Measurements from ENCODE around the gene PIGO. TPM values are rescaled to one million over a fixed set of nuclear protein-coding genes. Genes with fewer than 3 reads are reported as not detected.

The PIGO gene
- total and polyA plus RNA-seq, 9 of the 15 experiments (the other 6 are each of a cell fraction or from before 2014, with no cell fraction given): 5.4 to 13.7 (median 9.7) TPM

- TF ChIP-seq RAD21 (CRISPR knock-in tag; conservative IDR thresholded peaks at IDR 0.05 in 1 of 2, IDR thresholded peaks at IDR 0.05 in 1 of 2) (peak; percentile 57 to 61), EWSR1 (IDR thresholded peaks at IDR 0.05; ENCODE audit: borderline replicate concordance, low read depth, partially characterized antibody) (no peak), ZNF778 (CRISPR knock-in tag; IDR thresholded peaks at IDR 0.05) (no peak), LCOR (CRISPR knock-in tag; IDR thresholded peaks at IDR 0.05) (no peak), PTBP1 (IDR thresholded peaks at IDR 0.05; ENCODE audit: low read depth, low read length) (no peak), HDGF (IDR thresholded peaks at IDR 0.05) (no peak), HMGXB4 (CRISPR knock-in tag; IDR thresholded peaks at IDR 0.05) (peak; percentile 77; the same call in 1 of the 2 replicates), MXD1 (CRISPR knock-in tag; IDR thresholded peaks at IDR 0.05; ENCODE audit: borderline replicate concordance, poor library complexity, severe bottlenecking) (no peak), MITF (IDR thresholded peaks at IDR 0.05) (peak; percentile 31; the same call in 1 of the 2 replicates), PHF21A (IDR thresholded peaks at IDR 0.05; ENCODE audit: borderline replicate concordance, low read depth) (peak; percentile 8; the same call in 1 of the 2 replicates), ZNF785 (CRISPR knock-in tag; IDR thresholded peaks at IDR 0.05) (no peak), POLR2G (IDR thresholded peaks at IDR 0.05; ENCODE audit: low read depth, low read length) (peak; percentile 91), NELFE (IDR thresholded peaks at IDR 0.05; ENCODE audit: insufficient read depth, insufficient read length) (no peak), ZNF12 (CRISPR knock-in tag; IDR thresholded peaks at IDR 0.05) (no peak), HMG20A (CRISPR knock-in tag; conservative IDR thresholded peaks at IDR 0.05) (no peak), KLF6 (CRISPR knock-in tag; IDR thresholded peaks at IDR 0.05; ENCODE audit: borderline replicate concordance) (no peak), JUND (IDR thresholded peaks at IDR 0.05; ENCODE audit: borderline replicate concordance, low read depth, low read length) (peak; percentile 24; the same call in 1 of the 2 replicates), JUND (tag; IDR thresholded peaks at IDR 0.05; ENCODE audit: borderline replicate concordance, low read depth, low read length) (no peak), ILF3 (IDR thresholded peaks at IDR 0.05; ENCODE audit: borderline replicate concordance) (no peak), RFX7 (CRISPR knock-in tag; IDR thresholded peaks at IDR 0.05) (no peak)
These were observed at the start of gene PIGO (continued) for GRCh38 chr9:35096035-35096849.

Measured in K562 (cell line).